NB4 (cell line): Measurements from ENCODE around the gene GEMIN5.

Experiments used
- DNase-seq: peaks from one replicate; pipeline ENCODE4 v3.0.0; 2010; ENCODE audit warnings: low read depth
- H3K4me3 ChIP-seq: one replicate; pipeline ENCODE4 v1.5.1; 2011; ENCODE audit warnings: mild to moderate bottlenecking, low read depth, low read length, moderate library complexity
- MYC ChIP-seq: IDR thresholded peaks from 2 replicates; pipeline ENCODE4 v1.6.1; 2011; ENCODE audit warnings: low read depth, low read length
- POLR2A ChIP-seq: IDR thresholded peaks from 2 replicates; pipeline ENCODE4 v1.6.1; 2011; ENCODE audit warnings: mild to moderate bottlenecking; ENCODE audit not compliant: insufficient read length; ENCODE audit errors: extremely low read depth
- TF ChIP-seq, protein P1 (sequence below): IDR thresholded peaks from one replicate; pipeline ENCODE4 v1.5.1; 2012; ENCODE audit warnings: low read depth, low read length
- TF ChIP-seq, protein P2 (sequence below): IDR thresholded peaks from 2 replicates; pipeline ENCODE4 v1.6.1; 2011; ENCODE audit warnings: low read depth, low read length

Gene GEMIN5

DNA sequence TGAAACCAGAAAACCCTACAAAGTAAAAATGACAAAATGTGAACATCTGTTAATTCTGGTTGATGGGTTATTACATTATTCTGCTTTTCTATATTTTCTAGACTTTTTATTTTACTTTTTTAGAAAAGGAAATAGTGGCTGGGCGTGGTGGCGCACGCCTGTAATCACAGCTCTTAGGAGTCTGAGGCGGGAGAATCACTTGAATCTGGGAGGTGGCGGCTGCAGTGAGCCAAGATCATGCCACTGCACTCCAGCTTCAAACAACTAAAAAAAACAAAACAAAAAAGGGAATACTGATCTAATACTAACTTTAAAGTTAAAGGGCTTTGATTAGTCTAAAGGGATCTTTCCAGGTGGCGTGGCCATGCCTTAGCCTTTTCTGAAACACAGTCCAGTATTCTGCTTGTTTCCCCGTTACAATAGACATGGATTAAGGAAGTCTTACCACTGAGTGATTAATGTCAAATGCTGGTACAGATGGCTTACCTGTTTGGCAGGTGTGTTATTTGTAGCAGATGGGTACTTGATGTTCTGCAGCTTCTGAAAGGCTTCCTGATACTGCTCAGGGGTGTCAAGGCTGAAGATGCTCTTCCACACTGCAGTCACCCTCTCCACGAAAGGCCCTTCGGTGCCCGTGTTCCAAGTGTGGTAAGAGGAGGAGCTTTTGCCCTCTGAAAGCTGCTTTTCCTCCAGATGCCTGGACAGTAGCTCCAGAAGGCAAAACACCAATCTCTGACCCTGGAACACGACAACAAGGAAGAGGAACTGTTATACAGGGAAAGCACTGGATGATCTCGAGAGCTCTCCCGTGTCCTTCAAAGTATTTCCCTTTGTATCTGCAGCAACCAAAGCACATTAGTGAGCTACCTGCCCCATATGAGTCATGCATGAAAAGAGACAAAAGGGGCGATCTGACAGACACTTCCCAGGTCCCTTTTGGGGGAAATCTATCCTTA lies 42.1 kb downstream of the GEMIN5 start:
- H3K4me3 ChIP-seq: no peak overlapping the region
- DNase-seq: no peak
- TF ChIP-seq POLR2A (no peak), MYC (no peak)
- TF ChIP-seq, protein P1, sequence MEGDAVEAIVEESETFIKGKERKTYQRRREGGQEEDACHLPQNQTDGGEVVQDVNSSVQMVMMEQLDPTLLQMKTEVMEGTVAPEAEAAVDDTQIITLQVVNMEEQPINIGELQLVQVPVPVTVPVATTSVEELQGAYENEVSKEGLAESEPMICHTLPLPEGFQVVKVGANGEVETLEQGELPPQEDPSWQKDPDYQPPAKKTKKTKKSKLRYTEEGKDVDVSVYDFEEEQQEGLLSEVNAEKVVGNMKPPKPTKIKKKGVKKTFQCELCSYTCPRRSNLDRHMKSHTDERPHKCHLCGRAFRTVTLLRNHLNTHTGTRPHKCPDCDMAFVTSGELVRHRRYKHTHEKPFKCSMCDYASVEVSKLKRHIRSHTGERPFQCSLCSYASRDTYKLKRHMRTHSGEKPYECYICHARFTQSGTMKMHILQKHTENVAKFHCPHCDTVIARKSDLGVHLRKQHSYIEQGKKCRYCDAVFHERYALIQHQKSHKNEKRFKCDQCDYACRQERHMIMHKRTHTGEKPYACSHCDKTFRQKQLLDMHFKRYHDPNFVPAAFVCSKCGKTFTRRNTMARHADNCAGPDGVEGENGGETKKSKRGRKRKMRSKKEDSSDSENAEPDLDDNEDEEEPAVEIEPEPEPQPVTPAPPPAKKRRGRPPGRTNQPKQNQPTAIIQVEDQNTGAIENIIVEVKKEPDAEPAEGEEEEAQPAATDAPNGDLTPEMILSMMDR: no peak
- TF ChIP-seq, protein P2, sequence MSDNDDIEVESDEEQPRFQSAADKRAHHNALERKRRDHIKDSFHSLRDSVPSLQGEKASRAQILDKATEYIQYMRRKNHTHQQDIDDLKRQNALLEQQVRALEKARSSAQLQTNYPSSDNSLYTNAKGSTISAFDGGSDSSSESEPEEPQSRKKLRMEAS: no peak

DNA sequence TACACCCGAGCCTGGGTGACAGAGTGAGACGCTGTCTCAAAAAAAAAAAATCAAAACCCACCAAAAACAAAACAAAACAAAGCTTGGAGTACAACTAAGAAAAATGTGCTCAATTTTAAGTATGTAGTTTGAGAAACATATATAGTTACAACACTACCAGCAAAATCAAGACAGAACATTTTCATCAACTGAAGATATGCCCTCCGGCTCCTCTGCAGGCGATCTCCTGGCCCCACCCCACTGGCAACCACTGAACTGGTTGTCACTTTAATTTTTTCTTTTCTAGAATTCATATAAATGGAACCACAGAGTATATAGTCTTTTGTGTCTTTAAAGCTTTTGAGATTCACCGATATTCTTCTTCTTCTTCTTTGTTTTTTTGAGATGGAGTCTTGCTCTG lies 44.6 kb downstream of the GEMIN5 start:
- DNase-seq: no peak
- TF ChIP-seq, protein P2: no peak
- TF ChIP-seq POLR2A (no peak), MYC (no peak)
- TF ChIP-seq, protein P1: no peak
- no peak overlapping the region for H3K4me3 ChIP-seq

DNA sequence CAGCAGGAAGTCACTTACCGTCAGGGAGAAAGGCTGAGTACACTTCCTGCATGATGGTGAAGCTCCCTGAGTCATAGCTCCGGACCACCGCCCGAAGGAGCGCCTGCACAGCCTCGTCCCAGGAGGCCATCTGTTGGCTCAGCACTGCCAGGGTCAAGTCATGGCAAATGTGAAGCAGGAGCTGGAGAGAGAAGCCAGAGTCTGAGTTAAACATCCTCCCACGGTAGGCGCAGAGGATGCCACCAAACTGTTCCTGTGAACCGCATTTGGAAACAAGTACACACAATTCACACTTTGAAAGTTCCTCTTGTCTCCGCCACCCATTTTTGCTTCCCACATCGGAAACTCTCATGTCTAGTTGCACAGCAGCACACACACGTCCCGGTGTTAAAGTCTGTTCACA lies 45.6 kb downstream of the GEMIN5 start:
- H3K4me3 ChIP-seq: no peak overlapping the region
- TF ChIP-seq MYC: no peak
- no peak for DNase-seq

DNA sequence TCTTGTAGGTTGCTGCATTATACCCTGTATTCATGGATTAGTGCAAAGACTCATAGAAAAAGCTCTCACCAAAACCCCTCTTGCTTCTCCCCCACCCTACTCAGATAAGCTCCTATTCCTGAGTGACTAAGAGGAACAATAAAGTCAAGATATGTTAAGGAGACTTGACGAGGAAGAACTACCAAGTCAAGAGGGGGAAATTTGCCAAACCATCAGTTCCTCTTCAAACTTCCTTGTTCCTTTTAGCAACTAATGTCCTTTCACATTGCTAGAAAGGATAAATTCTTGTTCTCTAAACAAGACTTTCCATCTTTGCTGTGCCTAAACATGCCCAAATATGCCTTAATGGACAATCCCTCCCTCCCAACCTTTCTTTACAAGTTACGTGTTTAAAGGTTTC lies 52.6 kb downstream of the GEMIN5 start:
- no peak overlapping the region for H3K4me3 ChIP-seq
- DNase-seq: peak; percentile 24
- TF ChIP-seq, protein P2: no peak
- TF ChIP-seq, protein P1: no peak
- no peak for TF ChIP-seq MYC
- TF ChIP-seq POLR2A: no peak

DNA sequence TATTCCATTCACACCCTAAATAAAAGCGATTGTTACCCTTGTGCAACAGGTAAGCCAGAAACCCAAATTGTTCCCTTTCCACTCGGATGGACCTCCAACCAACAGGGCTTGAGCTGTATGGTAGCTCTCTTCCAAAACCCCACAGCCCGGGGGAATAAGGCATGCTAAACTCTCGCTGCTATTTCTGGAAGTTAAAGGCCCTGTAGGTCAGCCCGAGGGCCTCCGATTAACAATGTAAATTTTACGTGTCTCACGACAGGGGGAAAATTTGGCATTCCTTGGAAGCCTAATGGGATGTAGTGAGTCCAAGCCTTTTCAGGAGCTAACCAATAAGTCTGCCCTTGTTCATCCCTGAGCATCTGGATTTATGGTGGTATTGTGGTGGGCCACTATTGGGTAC lies 53.6 kb downstream of the GEMIN5 start:
- no peak overlapping the region for H3K4me3 ChIP-seq
- TF ChIP-seq POLR2A (no peak), MYC (no peak)
- TF ChIP-seq, protein P1: no peak
- TF ChIP-seq, protein P2: no peak
- no peak for DNase-seq

DNA sequence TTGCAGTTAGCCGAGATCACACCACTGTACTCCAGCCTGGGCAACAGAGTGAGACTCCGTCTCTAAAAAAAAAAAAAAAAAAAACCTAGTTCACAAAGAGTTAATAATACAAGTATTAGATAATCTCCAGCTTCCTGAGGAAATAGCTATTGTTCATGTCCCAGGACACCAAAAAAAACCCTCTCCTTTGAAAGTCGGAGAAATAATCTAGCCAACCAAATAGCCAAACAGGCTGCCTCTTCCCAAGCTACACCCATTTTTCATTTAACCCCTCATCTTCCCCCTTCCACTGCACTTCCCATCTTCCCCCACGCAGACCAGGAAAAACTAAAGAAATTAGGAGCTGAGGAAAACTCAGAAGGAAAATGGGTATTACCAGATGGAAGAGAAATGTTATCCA lies 56.0 kb downstream of the GEMIN5 start:
- DNase-seq: no peak
- H3K4me3 ChIP-seq: no peak overlapping the region
- TF ChIP-seq POLR2A (no peak), MYC (no peak)
- TF ChIP-seq, protein P1: no peak
- TF ChIP-seq, protein P2: no peak
